Renal cortex interstitium (tissue), 11 donors: Measurements from ENCODE around the gene MAML3. TPM values are rescaled to one million over a fixed set of nuclear protein-coding genes. Genes with fewer than 3 reads are reported as not detected.

ENCODE experiments used
- DNase-seq, 11 donors: peaks; one replicate each; pipeline ENCODE4 v3.0.0-alpha.2; 2013; ENCODE audit warnings: low read depth in 9 of 11, low spot score in 4 of 11; ENCODE audit errors: extremely low read depth in 1 of 11
- polyA plus RNA-seq, 3 donors: library from polyadenylated mRNA; unstranded; fragments of 120-200 nt; gene quantifications; one replicate each; pipeline ENCODE4 v1.2.1, GENCODE V29; 2013; ENCODE audit not compliant: insufficient read length in 3 of 3

The MAML3 gene
- polyA plus RNA-seq, 3 donors: 16.2 to 18.5 (median 17.8) TPM

- no peak for DNase-seq
Measured at GRCh38 chr4:139749835-139750498, 404.0 kb downstream of the MAML3 start.

GRCh38 chr4:139749338-139749737 is 404.6 kb downstream of the MAML3 start:
- no peak for DNase-seq

GRCh38 chr4:139746431-139747171 is 407.4 kb downstream of the MAML3 start:
- DNase-seq: peak in 1 of 11 donors; percentile 58

GRCh38 chr4:139745111-139745639 is 408.8 kb downstream of the MAML3 start:
- no peak for DNase-seq

DNA sequence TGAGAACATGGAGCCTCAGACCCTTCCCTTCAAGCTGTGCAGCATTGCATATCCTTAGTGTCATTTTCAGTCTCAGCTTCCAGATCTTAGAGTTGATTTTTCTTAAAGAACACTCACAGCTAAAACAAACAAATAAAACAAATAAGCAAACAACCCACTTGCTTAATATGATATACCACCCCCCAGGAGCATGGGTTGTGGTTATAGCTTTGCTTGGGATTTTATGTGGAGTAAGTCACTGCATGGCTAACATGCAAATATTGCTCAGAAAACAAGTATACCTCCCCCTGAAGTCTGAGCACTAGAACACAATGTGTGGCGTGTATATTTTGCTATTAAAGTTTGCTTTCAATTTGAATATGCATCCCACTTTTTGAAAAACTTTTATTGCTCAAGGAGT is 409.8 kb downstream of the MAML3 start:
- no peak for DNase-seq

GRCh38 chr4:139743027-139743426 is 411.0 kb downstream of the MAML3 start:
- DNase-seq: no peak

DNA sequence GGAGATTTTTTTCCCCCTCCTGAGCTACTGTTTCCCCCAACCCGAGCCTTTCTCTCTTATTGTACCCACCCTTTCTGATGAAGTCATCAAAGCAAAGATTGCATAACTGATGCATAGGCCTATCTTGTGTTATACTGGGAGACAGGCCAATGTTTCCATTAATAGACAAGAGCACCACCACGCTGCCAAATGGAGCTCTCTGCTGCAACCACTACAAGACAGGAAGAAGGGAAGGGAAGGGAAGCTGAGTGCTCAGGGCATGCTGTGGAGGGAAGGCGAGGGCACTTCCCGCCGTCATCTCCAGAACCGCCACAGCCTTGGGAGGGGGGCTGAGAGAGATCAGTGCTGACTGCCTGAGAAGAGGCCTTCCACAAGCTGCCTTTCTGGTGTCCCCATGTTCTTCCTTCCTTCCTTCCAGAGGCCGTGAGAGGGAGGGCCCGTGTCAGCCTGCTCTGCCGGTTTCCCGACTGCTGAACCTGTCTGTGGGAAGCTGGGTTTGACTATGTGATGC is 413.4 kb downstream of the MAML3 start:
- no peak for DNase-seq

DNA sequence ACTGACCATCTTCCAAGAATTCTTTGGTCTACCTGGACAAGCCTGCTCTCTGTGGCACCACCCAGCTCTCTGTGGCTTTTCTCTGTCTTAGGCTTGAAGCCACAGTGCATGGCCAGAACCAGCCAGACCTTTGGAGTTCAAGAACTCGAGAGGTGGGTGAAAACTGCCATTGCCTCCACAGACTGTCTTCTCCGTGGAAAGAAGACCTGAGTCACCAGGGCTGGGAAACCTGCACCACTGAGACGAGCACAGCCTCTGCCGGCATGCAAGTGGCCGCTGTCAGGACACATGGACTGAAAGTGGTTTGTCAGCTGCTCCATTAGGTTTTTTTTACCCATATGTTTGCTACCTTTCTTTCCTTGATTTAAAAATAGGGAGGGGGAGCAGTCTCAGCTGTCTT is 413.9 kb downstream of the MAML3 start:
- DNase-seq: no peak

- DNase-seq: no peak
Measured at GRCh38 chr4:139738846-139739613, 415.0 kb downstream of the MAML3 start.

DNA sequence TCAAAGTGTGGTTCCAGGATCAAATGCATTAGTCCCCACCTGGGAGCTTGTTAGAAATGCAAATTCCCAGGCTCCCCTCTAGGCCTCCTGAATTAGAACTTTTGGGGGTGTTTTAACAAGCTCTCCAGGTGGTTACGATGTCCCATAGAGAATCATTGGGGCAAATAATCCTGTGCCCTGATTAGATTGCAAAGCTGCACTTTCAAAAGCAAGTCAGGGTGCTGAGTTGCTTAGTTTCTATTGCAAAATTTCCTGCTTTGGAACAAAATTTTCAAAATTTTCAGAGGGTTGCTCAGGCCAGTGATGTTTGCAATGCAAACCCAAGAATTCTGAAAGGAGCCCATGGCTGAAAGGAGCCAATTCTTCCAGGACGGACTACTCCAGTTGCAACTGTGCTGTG is 417.3 kb downstream of the MAML3 start:
- no peak for DNase-seq

DNA sequence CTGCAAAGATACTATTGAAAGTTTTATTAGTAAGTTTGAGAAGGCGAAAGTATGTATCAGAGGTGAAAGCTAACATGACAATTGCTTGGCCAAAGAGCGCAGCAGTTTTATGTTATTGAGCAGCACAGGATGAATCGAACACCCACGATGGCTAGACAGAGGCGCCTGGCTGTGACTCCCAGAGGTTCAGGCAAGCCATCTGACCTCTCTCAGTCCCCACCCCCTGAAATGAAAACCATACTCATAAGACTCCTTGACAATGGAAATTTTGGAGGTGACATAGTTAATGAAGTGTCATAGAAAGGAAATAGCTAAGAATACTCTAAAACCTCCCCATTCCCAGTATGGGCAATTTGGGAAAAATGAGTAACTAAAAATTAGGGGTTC is 417.7 kb downstream of the MAML3 start:
- DNase-seq: no peak

DNA sequence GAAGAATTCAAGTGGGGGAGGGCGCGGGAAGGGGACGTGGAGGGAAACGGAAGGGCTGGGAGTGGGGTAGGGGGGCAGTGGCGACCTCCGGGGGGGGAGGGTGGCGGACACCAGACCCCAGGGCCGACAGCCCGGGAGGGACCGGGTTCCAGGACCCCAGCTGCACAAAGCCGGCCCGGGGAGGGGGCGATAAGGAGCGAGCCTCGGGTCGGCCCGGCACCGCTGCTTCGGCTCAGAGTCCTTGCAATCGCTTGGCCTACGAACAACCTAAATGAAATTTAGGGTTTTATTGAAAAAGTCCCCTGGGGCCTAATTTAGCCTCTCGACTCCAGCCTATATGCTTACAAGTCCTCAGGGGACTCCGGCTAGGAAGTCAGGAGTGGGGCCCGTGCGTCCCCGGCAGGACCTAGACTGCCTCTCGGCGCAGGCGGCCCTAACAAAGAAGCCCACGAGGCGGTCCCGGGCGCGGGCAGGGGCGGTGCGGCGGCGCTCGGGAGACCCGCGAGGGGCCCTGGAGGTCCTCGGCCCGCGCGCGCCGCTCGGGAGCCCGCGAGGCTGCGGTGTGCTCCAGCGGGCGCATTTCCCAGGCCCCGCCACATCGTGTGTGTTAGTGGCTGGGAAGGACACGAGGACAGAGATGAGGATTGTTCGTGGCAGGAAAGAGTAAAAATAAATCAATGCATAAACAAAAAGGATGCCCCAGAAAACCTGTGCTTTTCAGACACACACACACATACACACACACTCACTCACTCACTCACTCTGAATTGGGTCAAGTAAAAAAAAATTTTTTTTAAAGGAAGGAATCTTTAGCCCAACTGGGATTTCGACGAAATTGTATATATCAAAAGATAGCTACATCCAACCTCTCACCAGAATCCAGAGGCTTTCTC is 418.4 kb downstream of the MAML3 start:
- DNase-seq: peak in 3 of 11 donors; percentile 40 to 55 (median 51)

DNA sequence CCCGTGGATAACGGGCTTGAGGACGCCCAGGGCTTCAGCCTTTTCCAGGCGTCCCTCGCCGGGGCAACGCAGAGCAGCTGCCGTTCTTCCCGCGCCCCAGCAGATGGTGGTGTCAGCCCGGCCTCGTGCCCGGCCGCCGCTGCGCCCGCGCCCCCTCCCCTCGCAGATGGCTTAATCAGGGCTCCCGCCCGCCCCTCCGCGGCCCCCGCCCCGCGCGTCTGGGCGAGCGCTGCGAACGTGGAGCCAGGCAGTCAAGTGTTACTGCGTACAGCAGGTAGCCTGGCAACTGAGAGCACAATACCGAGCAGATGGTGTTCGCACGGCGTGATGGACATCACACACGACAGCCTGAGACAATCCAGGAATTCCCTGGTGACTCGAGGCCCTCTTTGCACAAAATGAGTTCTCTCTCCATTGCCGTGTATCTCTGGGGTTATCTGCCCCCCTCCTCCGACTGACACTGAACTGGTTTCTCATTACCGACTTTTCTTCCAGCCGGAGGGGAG is 419.1 kb downstream of the MAML3 start:
- DNase-seq: peak; percentile 79 to 94 (median 89)

- DNase-seq: no peak
Measured at GRCh38 chr4:139734201-139734874, 419.6 kb downstream of the MAML3 start.

- no peak for DNase-seq
Measured at GRCh38 chr4:139732991-139733570, 420.9 kb downstream of the MAML3 start.

DNA sequence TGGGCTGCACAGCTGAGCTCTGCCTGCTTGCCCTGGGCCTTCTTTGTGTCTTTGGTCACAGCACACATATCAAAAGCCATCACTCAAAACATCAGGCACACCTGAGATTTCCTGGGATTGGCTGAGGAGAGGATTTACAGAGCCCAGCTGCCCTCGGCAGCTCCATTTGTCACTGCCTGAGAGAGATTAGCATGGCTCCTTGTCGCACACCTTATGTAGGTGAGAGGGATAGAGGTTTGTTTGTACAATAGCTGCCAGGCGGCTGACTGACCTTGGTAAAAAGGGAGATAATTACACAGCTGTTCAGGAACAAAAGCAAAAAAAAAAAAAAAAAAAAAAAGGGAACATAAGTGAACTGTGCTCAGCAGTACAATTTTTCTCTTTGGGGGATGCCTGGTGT is 425.1 kb downstream of the MAML3 start:
- no peak for DNase-seq

- no peak for DNase-seq
Measured at GRCh38 chr4:139728146-139728545, 425.8 kb downstream of the MAML3 start.

GRCh38 chr4:139726615-139727014 is 427.4 kb downstream of the MAML3 start:
- DNase-seq: no peak
